ENCODE data around the gene UQCRC2.
A peak's percentile ranks its signal among the peaks of the same experiment; 100 is the strongest.
"Not testable (repeated sequence)": the region's sequence is repeated elsewhere in the genome, so short reads cannot be mapped to it uniquely, and the experiment has no call there.

Gene UQCRC2

GRCh38 chr16:21984062-21984461, 30.9 kb downstream of the UQCRC2 start:
- DNase-seq = no peak

- no peak for DNase-seq
Observed at GRCh38 chr16:21985524-21985923, 32.4 kb downstream of the UQCRC2 start.

GRCh38 chr16:21986692-21987246, 33.6 kb downstream of the UQCRC2 start:
- no peak for DNase-seq

- no peak for DNase-seq
Observed at GRCh38 chr16:21987498-21987897, 34.3 kb downstream of the UQCRC2 start.

GRCh38 chr16:21989133-21989532, 36.0 kb downstream of the UQCRC2 start:
- no peak for DNase-seq

GRCh38 chr16:21989751-21990150, 36.6 kb downstream of the UQCRC2 start:
- no peak for DNase-seq

- DNase-seq = no peak
Observed at GRCh38 chr16:21990381-21990944, 37.3 kb downstream of the UQCRC2 start.

GRCh38 chr16:21991621-21992020, 38.5 kb downstream of the UQCRC2 start:
- no peak for DNase-seq

- no peak for DNase-seq
Observed at GRCh38 chr16:21994856-21995465, 41.8 kb downstream of the UQCRC2 start.

- DNase-seq = no peak
Observed at GRCh38 chr16:21996923-21997696, 43.9 kb downstream of the UQCRC2 start.

- no peak for DNase-seq
Observed at GRCh38 chr16:21997697-21998480, 44.7 kb downstream of the UQCRC2 start.

- no peak for DNase-seq
Observed at GRCh38 chr16:22001591-22001990, 48.4 kb downstream of the UQCRC2 start.

- DNase-seq = not testable (repeated sequence)
Observed at GRCh38 chr16:22002047-22002446, 48.9 kb downstream of the UQCRC2 start.

GRCh38 chr16:22003195-22003594, 50.0 kb downstream of the UQCRC2 start:
- no peak for DNase-seq

GRCh38 chr16:22004341-22004740, 51.2 kb downstream of the UQCRC2 start:
- peak; percentile 55 to 62 for DNase-seq

- no peak for DNase-seq
Observed at GRCh38 chr16:22005746-22006145, 52.6 kb downstream of the UQCRC2 start.

GRCh38 chr16:22006636-22007035, 53.5 kb downstream of the UQCRC2 start:
- no peak for DNase-seq

GRCh38 chr16:22007159-22007508, 54.0 kb downstream of the UQCRC2 start:
- no peak for DNase-seq

GRCh38 chr16:22007509-22008214, 54.5 kb downstream of the UQCRC2 start, which contains the start of gene MOSMO:
TSS of gene MOSMO (plus strand) at chr16:22008111. CDS start at chr16:22008302, 191 bp downstream.
- DNase-seq = peak in 1 of 2 experiments; percentile 2

GRCh38 chr16:22008215-22009059, 55.3 kb downstream of the UQCRC2 start:
- no peak for DNase-seq

- no peak for DNase-seq
Observed at GRCh38 chr16:22010902-22011301, 57.7 kb downstream of the UQCRC2 start.
